Left cardiac atrium (tissue), 4 donors: ENCODE measurements around the gene PIK3R5. TPM values are rescaled to one million over a fixed set of nuclear protein-coding genes. Genes with fewer than 3 reads are reported as not detected.

Experiments used
- ATAC-seq, 2 donors: fragments of 200-7000 bp; cut with Tn5 transposase; one replicate each; pipeline ENCODE4 v1.9.1; 2020; ENCODE audit warnings: mild to moderate bottlenecking in 2 of 2, moderate library complexity in 2 of 2
- DNase-seq: peaks from one replicate; pipeline ENCODE4 v3.0.0-alpha.2; 2020
- intact Hi-C, 2 donors: fragments of 100-400 bp; cut with DNase I; formaldehyde crosslinking; loops; one replicate each; pipeline versions ENCODE4 v1.14.1 to v1.15.1; 2022 to 2023
- total RNA-seq, 2 donors: library from RNA; stranded (reverse); fragmentation: NEBNext Ultra II Directional; extraction: Animal tissue kit (Norgen Biotek cat#: 25700); gene quantifications; one replicate each; pipeline ENCODE4 v1.2.1, GENCODE V29; 2021
- donor health status: DM: no; HTN: yes; CAD: no.
- donor health status: DM: no; HTN: yes; CAD: no; lungs with severe emphysema.
- donor health status: DM: yes; HTN: yes; CAD: no.
- donor health status: Dilated cardiomyopathy.

Gene PIK3R5
- total RNA-seq, 2 donors from 2014 or later = 6.3 TPM

GRCh38 chr17:8872705-8873435, 92.6 kb downstream of the PIK3R5 start:
- ATAC-seq = peak; percentile 39 to 55

GRCh38 chr17:8872036-8872704, 93.3 kb downstream of the PIK3R5 start:
- no peak for DNase-seq
- no peak for ATAC-seq
- intact Hi-C loops = no loop called here

More at GRCh38 chr17:8872705-8873435, 92.6 kb downstream of the PIK3R5 start:
- DNase-seq = peak; percentile 34
- intact Hi-C loops = no loop called here

- intact Hi-C loops = no loop called here
- DNase-seq (no peak), ATAC-seq (no peak)
These were observed 94.4 kb downstream of the PIK3R5 start for GRCh38 chr17:8871081-8871581.

- DNase-seq (no peak), ATAC-seq (no peak)
- intact Hi-C loops = no loop called here
These were observed 95.0 kb downstream of the PIK3R5 start for GRCh38 chr17:8870406-8871040.

- intact Hi-C loops = no loop called here
- no peak for ATAC-seq
- no peak for DNase-seq
These were observed 96.2 kb downstream of the PIK3R5 start for GRCh38 chr17:8869114-8869815.

GRCh38 chr17:8868529-8868951, 97.0 kb downstream of the PIK3R5 start:
- ATAC-seq (no peak), DNase-seq (no peak)
- intact Hi-C loops = no loop called here

GRCh38 chr17:8868092-8868491, 97.4 kb downstream of the PIK3R5 start:
- ATAC-seq = no peak
- no peak for DNase-seq
- intact Hi-C loops = no loop called here

- intact Hi-C loops = no loop called here
- DNase-seq (no peak), ATAC-seq (peak; percentile 38 to 44)
These were observed 98.0 kb downstream of the PIK3R5 start, which contains the start of gene PIK3R6 for GRCh38 chr17:8867361-8867981. Gene PIK3R6 (minus strand): TSS chr17:8867674. CDS start chr17:8849794, 17,880 bp downstream.

GRCh38 chr17:8865811-8866210, 99.7 kb downstream of the PIK3R5 start:
- DNase-seq (no peak), ATAC-seq (no peak)
- intact Hi-C loops = no loop called here

GRCh38 chr17:8865385-8865784, 100.1 kb downstream of the PIK3R5 start:
- ATAC-seq (no peak), DNase-seq (no peak)
- intact Hi-C loops = no loop called here

- DNase-seq = no peak
- intact Hi-C loops = no loop called here
- ATAC-seq = no peak
These were observed 103.1 kb downstream of the PIK3R5 start for GRCh38 chr17:8862213-8863056.

GRCh38 chr17:8861495-8862181, 103.9 kb downstream of the PIK3R5 start:
- intact Hi-C loops = no loop called here
- ATAC-seq = no peak

GRCh38 chr17:8859804-8860430, 105.6 kb downstream of the PIK3R5 start:
- ATAC-seq (no peak), DNase-seq (no peak)
- intact Hi-C loops = no loop called here

More at GRCh38 chr17:8861495-8862181, 103.9 kb downstream of the PIK3R5 start:
- no peak for DNase-seq

GRCh38 chr17:8859027-8859803, 106.3 kb downstream of the PIK3R5 start:
- intact Hi-C loops = no loop called here
- DNase-seq = no peak
- peak in 1 of 2 donors; percentile 55 for ATAC-seq

- intact Hi-C loops = no loop called here
- peak in 1 of 2 donors; percentile 51 for ATAC-seq
- DNase-seq = no peak
These were observed 107.6 kb downstream of the PIK3R5 start for GRCh38 chr17:8857919-8858318.

- no peak for DNase-seq
- intact Hi-C loops = no loop called here
- ATAC-seq = peak in 1 of 2 donors; percentile 65
These were observed 108.5 kb downstream of the PIK3R5 start for GRCh38 chr17:8856869-8857575.
